Tracheal epithelial cell (primary cell): ENCODE results near the gene RBMS2. TPM values are rescaled to one million over a fixed set of nuclear protein-coding genes. Genes with fewer than 3 reads are reported as not detected.

Experiments used
- total RNA-seq: library from RNA; depleted of rRNA; stranded (reverse); fragments of >200 nt; gene quantifications from 2 replicates; pipeline ENCODE4 v1.2.1, GENCODE V29; 2014

Gene RBMS2
- total RNA-seq: 16.0 and 17.6 TPM in 2 replicates

GRCh38 chr12:56521590-56522371 is at the start of gene RBMS2:
TSS of gene RBMS2 (plus strand) at chr12:56521820. CDS start at chr12:56522024, 204 bp downstream.

GRCh38 chr12:56488041-56488955 is 33.3 kb upstream of the RBMS2 start, which contains the start of gene GLS2:
TSS of gene GLS2 (minus strand) at chr12:56488161. CDS start at chr12:56488118, 43 bp downstream.

GRCh38 chr12:56630180-56630632 is 108.6 kb downstream of the RBMS2 start, which contains the start of gene BAZ2A:
TSS of gene BAZ2A (minus strand) at chr12:56630326. CDS start at chr12:56617530, 12,796 bp downstream.

Other genes with a start within 250 kb of the RBMS2 start
- gene CS, start 221.5 kb upstream of the RBMS2 start, total RNA-seq: 113 and 157 TPM in 2 replicates
- gene CNPY2, start 205.8 kb upstream of the RBMS2 start, total RNA-seq: 67.6 and 106 TPM in 2 replicates
- gene PAN2, start 187.8 kb upstream of the RBMS2 start, total RNA-seq: 10.1 and 14.7 TPM in 2 replicates
- 16.6 TPM in 1 of 2 replicates, not detected in the other for gene IL23A, start 182.9 kb upstream of the RBMS2 start, total RNA-seq
- 45.6 and 88.7 TPM in 2 replicates for gene STAT2, start 161.7 kb upstream of the RBMS2 start, total RNA-seq
- not detected in 2 replicates for gene APOF, start 159.0 kb upstream of the RBMS2 start, total RNA-seq
- 3.0 and 3.4 TPM in 2 replicates for gene TIMELESS, start 72.4 kb upstream of the RBMS2 start, total RNA-seq
- not detected in 2 replicates for gene MIP, start 67.2 kb upstream of the RBMS2 start, total RNA-seq
- 0.96 and 1.1 TPM in 2 replicates for gene SPRYD4, start 53.2 kb upstream of the RBMS2 start, total RNA-seq
- 3.1 and 11.3 TPM in 2 replicates for gene GLS2, start 33.7 kb upstream of the RBMS2 start, total RNA-seq
- gene BAZ2A, start 108.5 kb downstream of the RBMS2 start, total RNA-seq: 17.8 and 18.5 TPM in 2 replicates
- gene ATP5F1B, start 124.2 kb downstream of the RBMS2 start, total RNA-seq: 477 and 535 TPM in 2 replicates
- 66.7 and 85.9 TPM in 2 replicates for gene PTGES3, start 166.5 kb downstream of the RBMS2 start, total RNA-seq
- 1,320 and 1,684 TPM in 2 replicates for gene NACA, start 203.5 kb downstream of the RBMS2 start, total RNA-seq
- gene PRIM1, start 230.5 kb downstream of the RBMS2 start, total RNA-seq: 4.8 and 9.0 TPM in 2 replicates
- gene HSD17B6, start 241.5 kb downstream of the RBMS2 start, total RNA-seq: under 0.01 TPM in 1 of 2 replicates, not detected in the other